HEK293T (cell line): ENCODE results near the gene RAB3B.

ENCODE experiments used
- BHLHE40 ChIP-seq: fragments of 450-650 bp; IDR thresholded peaks from 2 replicates; pipeline ENCODE4 v1.6.1; 2016; ENCODE audit warnings: mild to moderate bottlenecking, moderate library complexity, borderline replicate concordance
- CTBP1 ChIP-seq: fragments of 450-650 bp; IDR thresholded peaks from 2 replicates; pipeline ENCODE4 v1.6.1; 2016; ENCODE audit warnings: borderline replicate concordance
- ELF4 ChIP-seq: fragments of 450-650 bp; IDR thresholded peaks from 2 replicates; pipeline ENCODE4 v1.6.1; 2017; ENCODE audit warnings: antibody characterized with exemption
- FOXA1 ChIP-seq: fragments of 450-650 bp; IDR thresholded peaks from 2 replicates; pipeline ENCODE4 v1.6.1; 2016; ENCODE audit warnings: mild to moderate bottlenecking
- FOXM1 ChIP-seq: fragments of 450-650 bp; IDR thresholded peaks from 2 replicates; pipeline ENCODE4 v1.6.1; 2017; ENCODE audit warnings: mild to moderate bottlenecking, borderline replicate concordance
- NFRKB ChIP-seq: fragments of 450-650 bp; IDR thresholded peaks from 2 replicates; pipeline ENCODE4 v1.6.1; 2016; ENCODE audit warnings: mild to moderate bottlenecking, moderate library complexity
- SP1 ChIP-seq: fragments of 450-650 bp; IDR thresholded peaks from 2 replicates; pipeline ENCODE4 v1.6.1; 2017
- TARDBP ChIP-seq: fragments of 450-650 bp; IDR thresholded peaks from 2 replicates; pipeline ENCODE4 v1.6.1; 2016
- TF ChIP-seq, protein P1 (sequence below): fragments of 450-650 bp; IDR thresholded peaks from 2 replicates; pipeline ENCODE4 v1.6.1; 2016

DNA sequence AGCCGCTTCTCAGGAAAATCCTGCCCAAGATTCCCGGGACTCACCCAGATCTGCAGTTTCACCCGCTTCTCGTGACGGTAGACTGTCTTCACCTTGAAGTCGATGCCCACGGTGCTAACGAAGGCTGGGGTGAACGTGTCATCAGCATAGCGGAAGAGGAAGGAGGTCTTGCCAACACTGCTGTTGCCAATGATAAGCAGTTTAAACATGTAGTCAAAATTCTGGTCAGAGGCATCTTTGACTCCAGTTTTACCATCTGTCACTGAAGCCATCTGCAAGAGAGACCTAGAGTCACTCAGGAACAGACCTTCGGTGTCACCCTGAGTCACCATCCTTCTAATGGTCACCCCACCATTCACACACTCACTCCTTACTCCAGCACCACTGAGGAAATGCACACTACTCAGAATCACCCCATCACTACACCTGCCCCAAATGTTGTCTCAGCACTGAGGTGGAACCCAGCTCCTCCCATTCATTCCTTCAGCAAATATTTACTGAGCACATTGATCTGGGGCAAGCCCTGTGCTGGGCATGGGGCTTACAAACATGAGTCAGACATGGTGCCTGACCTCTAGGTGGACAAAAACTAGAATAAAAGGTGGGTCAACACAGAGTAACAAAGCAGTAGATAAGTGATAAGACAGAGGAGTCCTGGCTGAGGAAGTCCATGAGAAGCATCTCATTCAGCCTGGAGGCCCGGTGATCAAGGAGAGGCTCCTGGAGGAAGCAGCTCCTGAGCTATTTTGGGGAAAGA, 13.5 kb downstream of the RAB3B start:
- TF ChIP-seq CTBP1: no peak
- no peak for TF ChIP-seq TARDBP
- TF ChIP-seq, protein P1, sequence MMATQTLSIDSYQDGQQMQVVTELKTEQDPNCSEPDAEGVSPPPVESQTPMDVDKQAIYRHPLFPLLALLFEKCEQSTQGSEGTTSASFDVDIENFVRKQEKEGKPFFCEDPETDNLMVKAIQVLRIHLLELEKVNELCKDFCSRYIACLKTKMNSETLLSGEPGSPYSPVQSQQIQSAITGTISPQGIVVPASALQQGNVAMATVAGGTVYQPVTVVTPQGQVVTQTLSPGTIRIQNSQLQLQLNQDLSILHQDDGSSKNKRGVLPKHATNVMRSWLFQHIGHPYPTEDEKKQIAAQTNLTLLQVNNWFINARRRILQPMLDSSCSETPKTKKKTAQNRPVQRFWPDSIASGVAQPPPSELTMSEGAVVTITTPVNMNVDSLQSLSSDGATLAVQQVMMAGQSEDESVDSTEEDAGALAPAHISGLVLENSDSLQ: no peak
- no peak for TF ChIP-seq BHLHE40
- TF ChIP-seq FOXM1: no peak
- TF ChIP-seq SP1: no peak
- TF ChIP-seq ELF4: no peak
- TF ChIP-seq NFRKB: no peak
- TF ChIP-seq FOXA1: no peak
